Tibial nerve (tissue), 4 donors: ENCODE measurements around the gene ADIRF. TPM values are rescaled to one million over a fixed set of nuclear protein-coding genes. Genes with fewer than 3 reads are reported as not detected.

Experiments
- DNase-seq, 2 donors: peaks; one replicate each; pipeline ENCODE4 v3.0.0-alpha.2; 2019; ENCODE audit warnings: low spot score in 2 of 2
- H3K27ac ChIP-seq, 4 donors: fragments of 200-600 bp; sonication (generic) in 3 of 4; one replicate each; pipeline ENCODE4 v1.5.1; 2017 to 2019; ENCODE audit warnings: mild to moderate bottlenecking in 1 of 4
- H3K27me3 ChIP-seq, 2 donors: fragments of 200-600 bp; sonication (generic) in 1 of 2; one replicate each; pipeline versions ENCODE4 v1.5.1 to v1.6.0; 2017 to 2019
- H3K36me3 ChIP-seq, 3 donors: fragments of 200-600 bp; sonication (generic); one replicate each; pipeline ENCODE4 v1.5.1; 2018 to 2019
- H3K4me1 ChIP-seq, 4 donors: fragments of 200-600 bp; sonication (generic) in 3 of 4; one replicate each; pipeline ENCODE4 v1.5.1; 2017 to 2019
- H3K4me3 ChIP-seq, 4 donors: fragments of 200-600 bp; sonication (generic) in 3 of 4; one replicate each; pipeline ENCODE4 v1.5.1; 2017 to 2019; ENCODE audit warnings: mild to moderate bottlenecking in 1 of 4, moderate library complexity in 1 of 4
- H3K9me3 ChIP-seq, 4 donors: fragments of 200-600 bp; sonication (generic) in 3 of 4; one replicate each; pipeline ENCODE4 v1.5.1; 2017 to 2019
- CTCF ChIP-seq, 5 experiments: fragments of 200-600 bp in 3 of 5; fragments of 450-650 bp in 2 of 5; sonication (generic) in 3 of 5; IDR thresholded peaks; one replicate each; pipeline ENCODE4 v1.5.1; 2016 to 2019; ENCODE audit warnings: antibody characterized with exemption in 5 of 5, mild to moderate bottlenecking in 3 of 5, moderate library complexity in 2 of 5
- EP300 ChIP-seq, 2 donors: sonication (generic); formaldehyde crosslinking; IDR thresholded peaks; one replicate each; pipeline ENCODE4 v1.6.1; 2017; ENCODE audit warnings: antibody characterized with exemption in 2 of 2, mild to moderate bottlenecking in 1 of 2
- POLR2A ChIP-seq, 2 donors: fragments of 450-650 bp; IDR thresholded peaks; one replicate each; pipeline ENCODE4 v1.6.1; 2017; ENCODE audit warnings: antibody characterized with exemption in 2 of 2, mild to moderate bottlenecking in 2 of 2, moderate library complexity in 2 of 2
- WGBS, 2 donors: methylation state at CpG; one replicate each; pipeline ENCODE4 v1.1.5; 2018; 5-methylcytosine and 5-hydroxymethylcytosine counted together
- total RNA-seq, 4 donors: library from RNA; depleted of rRNA; stranded (reverse); fragments of >200 nt; gene quantifications; one replicate each; pipeline ENCODE4 v1.1.0, GENCODE V29; 2016

The ADIRF gene
- total RNA-seq, 4 donors from 2014 or later: 703 to 1,895 (median 1,121) TPM

- Histone ChIP-seq H3K27me3 (no peaks in the 10 kb centered on the region), H3K9me3 (no peaks in the 10 kb centered on the region), H3K36me3 (no peaks in the 10 kb centered on the region), H3K4me3 (peak overlapping the region; percentile 64 to 85 (median 80)), H3K27ac (peak overlapping the region; percentile 94 to 100 (median 97)), H3K4me1 (peaks cover 0 to 74% (median 45%) of the 10 kb centered on the region in 4 donors)
- no peak for TF ChIP-seq CTCF (IDR thresholded peaks at IDR 0.05)
- TF ChIP-seq EP300 (IDR thresholded peaks at IDR 0.05): no peak
- TF ChIP-seq POLR2A (IDR thresholded peaks at IDR 0.05): no peak
- WGBS, 2 donors: 13 to 28% methylated on average over 7 to 8 of the region's 8 CpGs
- no peak for DNase-seq
Observed at GRCh38 chr10:86969421-86970041, 1.2 kb downstream of the ADIRF start.

- Histone ChIP-seq H3K4me1 (peaks cover 0 to 68% (median 44%) of the 10 kb centered on the region in 4 donors), H3K4me3 (peak overlapping the region; percentile 64 to 85 (median 80)), H3K9me3 (no peaks in the 10 kb centered on the region), H3K27ac (peak overlapping the region; percentile 94 to 100 (median 97)), H3K27me3 (no peaks in the 10 kb centered on the region), H3K36me3 (no peaks in the 10 kb centered on the region)
- 7 to 9% methylated on average over 25 to 28 of the region's 30 CpGs for WGBS, 2 donors
- peak; percentile 89 to 91 for DNase-seq
- TF ChIP-seq POLR2A (IDR thresholded peaks at IDR 0.05) (peak; percentile 67 to 85), CTCF (IDR thresholded peaks at IDR 0.05) (no peak), EP300 (IDR thresholded peaks at IDR 0.05) (peak in 1 of 2 donors; percentile 94)
Observed at GRCh38 chr10:86970162-86970981, 2.1 kb downstream of the ADIRF start.

- Histone ChIP-seq H3K9me3 (no peaks in the 10 kb centered on the region), H3K27ac (peak overlapping the region; percentile 94 to 100 (median 97)), H3K27me3 (no peaks in the 10 kb centered on the region), H3K4me3 (peak overlapping the region; percentile 64 to 85 (median 80)), H3K36me3 (no peaks in the 10 kb centered on the region), H3K4me1 (peaks cover 0 to 62% (median 41%) of the 10 kb centered on the region in 4 donors)
- no peak for DNase-seq
- whole genome bisulfite sequencing, 2 donors: 0% methylated on average over 6 to 11 of the region's 20 CpGs
- peak; percentile 99 for TF ChIP-seq POLR2A (IDR thresholded peaks at IDR 0.05)
- TF ChIP-seq CTCF (IDR thresholded peaks at IDR 0.05): no peak
Observed at GRCh38 chr10:86970982-86971231, 2.6 kb downstream of the ADIRF start.

- TF ChIP-seq EP300 (IDR thresholded peaks at IDR 0.05) (peak; percentile 93 to 99), CTCF (IDR thresholded peaks at IDR 0.05) (peak in 2 of 5 experiments; percentile 34 to 35), POLR2A (IDR thresholded peaks at IDR 0.05) (no peak)
- Histone ChIP-seq H3K27me3 (no peaks in the 10 kb centered on the region), H3K4me1 (peaks cover 0 to 57% (median 37%) of the 10 kb centered on the region in 4 donors), H3K9me3 (no peaks in the 10 kb centered on the region), H3K4me3 (peak overlapping the region; percentile 64 to 85 (median 80)), H3K27ac (peak overlapping the region; percentile 94 to 100 (median 97)), H3K36me3 (no peaks in the 10 kb centered on the region)
- peak; percentile 91 to 93 for DNase-seq
- WGBS, 2 donors: 17 to 25% methylated on average over 21 to 44 of the region's 66 CpGs
Observed at GRCh38 chr10:86971232-86971991, 3.1 kb downstream of the ADIRF start.
